Neural cell (in vitro differentiated cells): Measurements from ENCODE around the gene PCGF3. TPM values are rescaled to one million over a fixed set of nuclear protein-coding genes. Genes with fewer than 3 reads are reported as not detected.

Experiments
- H2AFZ ChIP-seq: fragments of 200-600, 300-800 bp; sonication (generic), shearing (Covaris generic); 2 replicates; pipeline ENCODE4 v1.6.0; 2014; ENCODE audit warnings: low read depth, mild to moderate bottlenecking, antibody characterized with exemption, low read length, moderate library complexity
- H3F3A ChIP-seq: fragments of 200-600 bp; shearing (Covaris generic); 2 replicates; pipeline ENCODE4 v1.6.1; 2016; ENCODE audit warnings: mild to moderate bottlenecking, moderate library complexity, mixed read lengths, antibody characterized with exemption, low read length; ENCODE audit not compliant: insufficient read depth, poor library complexity, severe bottlenecking
- H3K27ac ChIP-seq: fragments of 200-600, 300-800 bp; sonication (generic), shearing (Covaris generic); 2 replicates; pipeline ENCODE4 v1.5.1; 2014; ENCODE audit warnings: mild to moderate bottlenecking, low read length, moderate library complexity
- H3K27me3 ChIP-seq: fragments of 300-800, 200-600 bp; sonication (generic), shearing (Covaris generic); 2 replicates; pipeline ENCODE4 v1.6.0; 2014; ENCODE audit warnings: mild to moderate bottlenecking, low read depth, low read length, moderate library complexity; ENCODE audit not compliant: insufficient read depth
- H3K36me3 ChIP-seq: fragments of 300-800, 200-600 bp; sonication (generic), shearing (Covaris generic); 2 replicates; pipeline ENCODE4 v1.5.1; 2014; ENCODE audit warnings: mild to moderate bottlenecking, antibody characterized with exemption, low read length, moderate library complexity; ENCODE audit not compliant: insufficient read depth
- H3K4me2 ChIP-seq: fragments of 300-800, 200-600 bp; sonication (generic), shearing (Covaris generic); 2 replicates; pipeline ENCODE4 v1.6.0; 2014; ENCODE audit warnings: mild to moderate bottlenecking, low read length
- H3K4me3 ChIP-seq: fragments of 300-800, 200-600 bp; sonication (generic), shearing (Covaris generic); 2 replicates; pipeline ENCODE4 v1.5.1; 2014; ENCODE audit warnings: mild to moderate bottlenecking, low read length, moderate library complexity
- H3K79me2 ChIP-seq: fragments of 200-600 bp; shearing (Covaris generic); replicated peaks from 2 replicates; pipeline ENCODE4 v1.6.0; 2014; ENCODE audit warnings: mild to moderate bottlenecking, low read length, moderate library complexity; ENCODE audit not compliant: insufficient read depth
- H3K9ac ChIP-seq: fragments of 300-800, 200-600 bp; sonication (generic), shearing (Covaris generic); 2 replicates; pipeline ENCODE4 v1.6.1; 2016; ENCODE audit warnings: mild to moderate bottlenecking, low read length, mixed read lengths
- H3K9me2 ChIP-seq: fragments of 200-600 bp; shearing (Covaris generic); 2 replicates; pipeline ENCODE4 v1.6.1; 2016; ENCODE audit warnings: mild to moderate bottlenecking, low read length, mixed read lengths; ENCODE audit not compliant: insufficient read depth
- H3K9me3 ChIP-seq: fragments of 200-600, 300-800 bp; sonication (generic), shearing (Covaris generic); 2 replicates; pipeline ENCODE4 v1.6.1; 2016; ENCODE audit warnings: mild to moderate bottlenecking, mixed run types, low read length, moderate library complexity, mixed read lengths
- H4K20me1 ChIP-seq: fragments of 200-600 bp; shearing (Covaris generic); 2 replicates; pipeline ENCODE4 v1.6.1; 2016; ENCODE audit warnings: mild to moderate bottlenecking, mixed run types; ENCODE audit not compliant: insufficient read depth
- CTCF ChIP-seq: fragments of 450-650 bp; IDR thresholded peaks from 2 replicates; pipeline ENCODE4 v1.5.1; 2014; ENCODE audit warnings: antibody characterized with exemption, mild to moderate bottlenecking, moderate library complexity; ENCODE audit not compliant: poor library complexity, severe bottlenecking
- EP300 ChIP-seq: fragments of 450-650 bp; conservative IDR thresholded peaks from 2 replicates; pipeline ENCODE4 v1.6.1; 2014; ENCODE audit warnings: antibody characterized with exemption, mild to moderate bottlenecking, moderate library complexity; ENCODE audit not compliant: poor library complexity, severe bottlenecking
- EZH2 ChIP-seq: fragments of 200-600, 300-800 bp; shearing (Covaris generic), sonication (generic); IDR thresholded peaks from 2 replicates; pipeline ENCODE4 v1.6.1; 2014; ENCODE audit warnings: antibody characterized with exemption, low read length, borderline replicate concordance, mild to moderate bottlenecking; ENCODE audit not compliant: insufficient read depth, poor library complexity, severe bottlenecking
- MXI1 ChIP-seq: fragments of 450-650 bp; conservative IDR thresholded peaks from 2 replicates; pipeline ENCODE4 v1.6.1; 2014; ENCODE audit warnings: antibody characterized with exemption, mild to moderate bottlenecking; ENCODE audit not compliant: poor library complexity, severe bottlenecking
- POLR2AphosphoS5 ChIP-seq: IDR thresholded peaks from 2 replicates; pipeline ENCODE4 v1.6.1; 2012
- RAD21 ChIP-seq: fragments of 450-650 bp; conservative IDR thresholded peaks from 2 replicates; pipeline ENCODE4 v1.6.1; 2014; ENCODE audit warnings: antibody characterized with exemption, mild to moderate bottlenecking, moderate library complexity
- REST ChIP-seq: IDR thresholded peaks from 2 replicates; pipeline ENCODE4 v1.6.1; 2012; ENCODE audit warnings: borderline replicate concordance
- SMC3 ChIP-seq: fragments of 450-650 bp; conservative IDR thresholded peaks from 2 replicates; pipeline ENCODE4 v1.6.1; 2014; ENCODE audit warnings: antibody characterized with exemption, mild to moderate bottlenecking, moderate library complexity; ENCODE audit not compliant: poor library complexity
- TAF1 ChIP-seq: IDR thresholded peaks from 2 replicates; pipeline ENCODE4 v1.6.1; 2012; ENCODE audit warnings: low read depth
- polyA plus RNA-seq: library from polyadenylated mRNA; depleted of rRNA; stranded (reverse); fragments of >200 nt; gene quantifications from 2 replicates; pipeline ENCODE4 v1.2.3, GENCODE V29; 2014

PCGF3 gene
- polyA plus RNA-seq, 1 donor from 2014 or later: 117 TPM

GRCh38 chr4:792626-793092, 87.0 kb downstream of the PCGF3 start (continued):
- no peak for TF ChIP-seq REST
- TF ChIP-seq POLR2AphosphoS5: no peak
- TF ChIP-seq EP300: no peak

- Histone ChIP-seq H4K20me1 (no peaks in the 10 kb centered on the region), H3K9me3 (no peaks in the 10 kb centered on the region), H3F3A (no peaks in the 10 kb centered on the region), H3K9me2 (no peaks in the 10 kb centered on the region), H3K9ac (no peak overlapping the region), H3K4me3 (no peak overlapping the region), H3K27ac (no peak overlapping the region), H3K79me2 (no peaks in the 10 kb centered on the region), H3K27me3 (peaks cover 31% of the 10 kb centered on the region), H3K36me3 (no peaks in the 10 kb centered on the region), H3K4me2 (no peak overlapping the region), H2AFZ (no peak overlapping the region)
- TF ChIP-seq SMC3 (no peak), CTCF (no peak), EP300 (no peak), EZH2 (no peak), MXI1 (no peak), RAD21 (no peak), POLR2AphosphoS5 (no peak), REST (no peak), TAF1 (no peak)
Measured at GRCh38 chr4:793093-793861, 87.6 kb downstream of the PCGF3 start.
